GM23338 (cell line): ENCODE data around the gene PPP2R5C. TPM values are rescaled to one million over a fixed set of nuclear protein-coding genes. Genes with fewer than 3 reads are reported as not detected.

Experiments
- ATAC-seq: fragments of 200-7000 bp; cut with Tn5 transposase; 3 replicates; pipeline ENCODE4 v1.9.1; 2020
- DNase-seq: peaks from one replicate; pipeline ENCODE4 v3.0.0-alpha.2; 2015; ENCODE audit warnings: low spot score
- H2AFZ ChIP-seq: fragments of 200-600 bp; sonication (generic); 2 replicates; pipeline ENCODE4 v1.8.0; 2016; ENCODE audit warnings: antibody characterized with exemption, mild to moderate bottlenecking, moderate library complexity
- H3F3A ChIP-seq: fragments of 200-600 bp; sonication (generic); replicated peaks from 2 replicates; pipeline ENCODE4 v1.8.0; 2017; ENCODE audit warnings: antibody characterized with exemption, mixed run types, low read depth
- H3K27ac ChIP-seq: fragments of 200-600 bp; sonication (generic); 2 replicates; pipeline ENCODE4 v1.6.1; 2016; ENCODE audit warnings: low read depth
- H3K27me3 ChIP-seq: fragments of 200-600 bp; sonication (generic); 2 replicates; pipeline ENCODE4 v1.8.0; 2016; ENCODE audit warnings: mild to moderate bottlenecking, mixed run types, moderate library complexity; ENCODE audit not compliant: insufficient read depth
- H3K36me3 ChIP-seq: fragments of 200-600 bp; sonication (generic); 2 replicates; pipeline ENCODE4 v1.8.0; 2016; ENCODE audit warnings: mild to moderate bottlenecking; ENCODE audit not compliant: insufficient read depth
- H3K4me1 ChIP-seq: fragments of 200-600 bp; sonication (generic); 2 replicates; pipeline ENCODE4 v1.8.0; 2016; ENCODE audit warnings: mild to moderate bottlenecking, moderate library complexity; ENCODE audit not compliant: insufficient read depth
- H3K4me2 ChIP-seq: fragments of 200-600 bp; sonication (generic); 2 replicates; pipeline ENCODE4 v1.7.1; 2017; ENCODE audit warnings: mixed run types
- H3K4me3 ChIP-seq: fragments of 200-600 bp; sonication (generic); 2 replicates; pipeline ENCODE4 v1.6.1; 2016; ENCODE audit warnings: mixed run types
- H3K79me2 ChIP-seq: fragments of 200-600 bp; sonication (generic); replicated peaks from 2 replicates; pipeline ENCODE4 v1.8.0; 2017; ENCODE audit warnings: mild to moderate bottlenecking; ENCODE audit not compliant: insufficient read depth
- H3K9me2 ChIP-seq: fragments of 200-600 bp; sonication (generic); 2 replicates; pipeline ENCODE4 v1.8.0; 2017; ENCODE audit not compliant: insufficient read depth
- H4K20me1 ChIP-seq: fragments of 200-600 bp; sonication (generic); replicated peaks from 2 replicates; pipeline ENCODE4 v1.8.0; 2017; ENCODE audit warnings: mild to moderate bottlenecking; ENCODE audit not compliant: insufficient read depth
- H3K27ac Mint-ChIP-seq: 2 replicates; pipeline ENCODE4 v1.8.0; 2020; ENCODE audit warnings: inconsistent platforms, mild to moderate bottlenecking, moderate library complexity, mixed read lengths
- H3K27me3 Mint-ChIP-seq: 3 replicates; pipeline ENCODE4 v1.8.0; 2022; ENCODE audit warnings: low read depth, mild to moderate bottlenecking, moderate library complexity, mixed read lengths, inconsistent platforms; ENCODE audit not compliant: insufficient read depth, poor library complexity
- H3K36me3 Mint-ChIP-seq: 3 replicates; pipeline ENCODE4 v1.8.0; 2021; ENCODE audit warnings: low read depth, mild to moderate bottlenecking, inconsistent platforms, moderate library complexity, mixed read lengths
- H3K4me1 Mint-ChIP-seq: 3 replicates; pipeline ENCODE4 v1.8.0; 2020; ENCODE audit warnings: mild to moderate bottlenecking, inconsistent platforms, mixed read lengths
- H3K4me3 Mint-ChIP-seq: 3 replicates; pipeline ENCODE4 v1.8.0; 2021; ENCODE audit warnings: moderate library complexity, mild to moderate bottlenecking, inconsistent platforms, mixed read lengths
- H3K9me3 Mint-ChIP-seq: 3 replicates; pipeline ENCODE4 v1.8.0; 2020; ENCODE audit warnings: moderate library complexity, mild to moderate bottlenecking, inconsistent platforms, mixed read lengths
- EZH2phosphoT487 ChIP-seq: fragments of 200-600 bp; sonication (generic); IDR thresholded peaks from one replicate; pipeline ENCODE4 v1.8.1; 2018; ENCODE audit warnings: antibody characterized with exemption; ENCODE audit not compliant: unreplicated experiment
- JUNB ChIP-seq: IDR thresholded peaks from one replicate; pipeline ENCODE4 v1.6.1; 2016; ENCODE audit warnings: antibody characterized with exemption; ENCODE audit not compliant: unreplicated experiment
- NANOG ChIP-seq: IDR thresholded peaks from 2 replicates; pipeline ENCODE4 v1.6.1; 2016; ENCODE audit warnings: antibody characterized with exemption, borderline replicate concordance
- polyA plus RNA-seq: library from polyadenylated mRNA; unstranded; fragments of >200 nt; fragmentation: Nextera tagmentation; extraction: Ambion mirVana; gene quantifications from 2 replicates; pipeline ENCODE4 v1.2.1, GENCODE V29; 2016
- total RNA-seq: library from RNA; depleted of rRNA; stranded (reverse); fragments of >200 nt; shearing (Covaris generic); gene quantifications from 2 replicates; pipeline ENCODE4 v1.2.3, GENCODE V29; 2014
- TF ChIP-seq, protein P1 (sequence below): fragments of 250-450 bp; sonication (Bioruptor Pico); IDR thresholded peaks from 2 replicates; pipeline ENCODE4 v1.5.0; 2020; ENCODE audit warnings: mild to moderate bottlenecking, moderate library complexity
- TF ChIP-seq, protein P2 (sequence below): IDR thresholded peaks from 2 replicates; pipeline ENCODE4 v1.6.1; 2016; ENCODE audit warnings: antibody characterized with exemption
- TF ChIP-seq, protein P3 (sequence below): IDR thresholded peaks from one replicate; pipeline ENCODE4 v1.6.1; 2018; ENCODE audit warnings: antibody characterized with exemption; ENCODE audit not compliant: unreplicated experiment

The PPP2R5C gene
- total and polyA plus RNA-seq, 2 experiments from 2014 or later = 75.4 to 79.7 TPM

DNA sequence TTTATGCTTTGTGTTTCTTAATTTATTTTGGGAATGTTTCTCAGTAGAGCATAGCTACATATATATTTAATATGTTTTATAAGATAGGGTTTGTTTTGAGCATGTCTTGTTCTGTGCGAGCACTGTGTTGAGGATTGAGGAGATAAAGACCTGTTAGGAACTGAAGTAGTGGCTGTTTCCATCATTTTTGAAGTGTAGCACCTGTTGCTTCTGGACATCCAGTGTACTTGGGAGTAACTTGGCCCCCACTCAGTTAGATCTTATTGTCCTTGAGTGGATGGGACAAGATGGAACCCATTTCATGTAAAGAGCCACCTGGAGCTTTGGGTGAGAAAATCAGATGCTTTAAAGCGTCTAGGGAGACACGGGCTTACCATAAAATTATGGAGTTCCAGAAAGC is 8.7 kb downstream of the PPP2R5C start:
- ATAC-seq = no peak
- TF ChIP-seq, protein P1, sequence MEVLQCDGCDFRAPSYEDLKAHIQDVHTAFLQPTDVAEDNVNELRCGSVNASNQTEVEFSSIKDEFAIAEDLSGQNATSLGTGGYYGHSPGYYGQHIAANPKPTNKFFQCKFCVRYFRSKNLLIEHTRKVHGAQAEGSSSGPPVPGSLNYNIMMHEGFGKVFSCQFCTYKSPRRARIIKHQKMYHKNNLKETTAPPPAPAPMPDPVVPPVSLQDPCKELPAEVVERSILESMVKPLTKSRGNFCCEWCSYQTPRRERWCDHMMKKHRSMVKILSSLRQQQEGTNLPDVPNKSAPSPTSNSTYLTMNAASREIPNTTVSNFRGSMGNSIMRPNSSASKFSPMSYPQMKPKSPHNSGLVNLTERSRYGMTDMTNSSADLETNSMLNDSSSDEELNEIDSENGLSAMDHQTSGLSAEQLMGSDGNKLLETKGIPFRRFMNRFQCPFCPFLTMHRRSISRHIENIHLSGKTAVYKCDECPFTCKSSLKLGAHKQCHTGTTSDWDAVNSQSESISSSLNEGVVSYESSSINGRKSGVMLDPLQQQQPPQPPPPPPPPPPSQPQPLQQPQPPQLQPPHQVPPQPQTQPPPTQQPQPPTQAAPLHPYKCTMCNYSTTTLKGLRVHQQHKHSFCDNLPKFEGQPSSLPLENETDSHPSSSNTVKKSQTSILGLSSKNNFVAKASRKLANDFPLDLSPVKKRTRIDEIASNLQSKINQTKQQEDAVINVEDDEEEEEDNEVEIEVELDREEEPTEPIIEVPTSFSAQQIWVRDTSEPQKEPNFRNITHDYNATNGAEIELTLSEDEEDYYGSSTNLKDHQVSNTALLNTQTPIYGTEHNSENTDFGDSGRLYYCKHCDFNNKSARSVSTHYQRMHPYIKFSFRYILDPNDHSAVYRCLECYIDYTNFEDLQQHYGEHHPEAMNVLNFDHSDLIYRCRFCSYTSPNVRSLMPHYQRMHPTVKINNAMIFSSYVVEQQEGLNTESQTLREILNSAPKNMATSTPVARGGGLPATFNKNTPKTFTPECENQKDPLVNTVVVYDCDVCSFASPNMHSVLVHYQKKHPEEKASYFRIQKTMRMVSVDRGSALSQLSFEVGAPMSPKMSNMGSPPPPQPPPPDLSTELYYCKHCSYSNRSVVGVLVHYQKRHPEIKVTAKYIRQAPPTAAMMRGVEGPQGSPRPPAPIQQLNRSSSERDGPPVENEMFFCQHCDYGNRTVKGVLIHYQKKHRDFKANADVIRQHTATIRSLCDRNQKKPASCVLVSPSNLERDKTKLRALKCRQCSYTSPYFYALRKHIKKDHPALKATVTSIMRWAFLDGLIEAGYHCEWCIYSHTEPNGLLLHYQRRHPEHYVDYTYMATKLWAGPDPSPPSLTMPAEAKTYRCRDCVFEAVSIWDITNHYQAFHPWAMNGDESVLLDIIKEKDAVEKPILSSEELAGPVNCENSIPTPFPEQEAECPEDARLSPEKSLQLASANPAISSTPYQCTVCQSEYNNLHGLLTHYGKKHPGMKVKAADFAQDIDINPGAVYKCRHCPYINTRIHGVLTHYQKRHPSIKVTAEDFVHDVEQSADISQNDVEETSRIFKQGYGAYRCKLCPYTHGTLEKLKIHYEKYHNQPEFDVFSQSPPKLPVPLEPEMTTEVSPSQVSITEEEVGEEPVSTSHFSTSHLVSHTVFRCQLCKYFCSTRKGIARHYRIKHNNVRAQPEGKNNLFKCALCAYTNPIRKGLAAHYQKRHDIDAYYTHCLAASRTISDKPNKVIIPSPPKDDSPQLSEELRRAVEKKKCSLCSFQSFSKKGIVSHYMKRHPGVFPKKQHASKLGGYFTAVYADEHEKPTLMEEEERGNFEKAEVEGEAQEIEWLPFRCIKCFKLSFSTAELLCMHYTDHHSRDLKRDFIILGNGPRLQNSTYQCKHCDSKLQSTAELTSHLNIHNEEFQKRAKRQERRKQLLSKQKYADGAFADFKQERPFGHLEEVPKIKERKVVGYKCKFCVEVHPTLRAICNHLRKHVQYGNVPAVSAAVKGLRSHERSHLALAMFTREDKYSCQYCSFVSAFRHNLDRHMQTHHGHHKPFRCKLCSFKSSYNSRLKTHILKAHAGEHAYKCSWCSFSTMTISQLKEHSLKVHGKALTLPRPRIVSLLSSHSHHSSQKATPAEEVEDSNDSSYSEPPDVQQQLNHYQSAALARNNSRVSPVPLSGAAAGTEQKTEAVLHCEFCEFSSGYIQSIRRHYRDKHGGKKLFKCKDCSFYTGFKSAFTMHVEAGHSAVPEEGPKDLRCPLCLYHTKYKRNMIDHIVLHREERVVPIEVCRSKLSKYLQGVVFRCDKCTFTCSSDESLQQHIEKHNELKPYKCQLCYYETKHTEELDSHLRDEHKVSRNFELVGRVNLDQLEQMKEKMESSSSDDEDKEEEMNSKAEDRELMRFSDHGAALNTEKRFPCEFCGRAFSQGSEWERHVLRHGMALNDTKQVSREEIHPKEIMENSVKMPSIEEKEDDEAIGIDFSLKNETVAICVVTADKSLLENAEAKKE (CRISPR knock-in tag) = no peak
- H3K27me3 Mint-ChIP-seq = peaks cover 6% of the 10 kb centered on the region
- Histone ChIP-seq H4K20me1 (peaks cover 22% of the 10 kb centered on the region; the same call in 1 of the 2 replicates), H3K4me1 (no peaks in the 10 kb centered on the region), H3K27ac (no peak overlapping the region), H3K4me2 (no peak overlapping the region), H3K27me3 (no peaks in the 10 kb centered on the region), H3K4me3 (no peak overlapping the region), H3K36me3 (no peaks in the 10 kb centered on the region), H3F3A (no peaks in the 10 kb centered on the region), H3K79me2 (no peaks in the 10 kb centered on the region), H2AFZ (no peak overlapping the region), H3K9me2 (no peaks in the 10 kb centered on the region)
- H3K9me3 Mint-ChIP-seq = no peaks in the 10 kb centered on the region
- H3K4me3 Mint-ChIP-seq = no peak overlapping the region
- H3K36me3 Mint-ChIP-seq = no peaks in the 10 kb centered on the region
- H3K27ac Mint-ChIP-seq = no peak overlapping the region
- no peak for DNase-seq
- H3K4me1 Mint-ChIP-seq = no peaks in the 10 kb centered on the region; the same call in 2 of the 3 replicates

DNA sequence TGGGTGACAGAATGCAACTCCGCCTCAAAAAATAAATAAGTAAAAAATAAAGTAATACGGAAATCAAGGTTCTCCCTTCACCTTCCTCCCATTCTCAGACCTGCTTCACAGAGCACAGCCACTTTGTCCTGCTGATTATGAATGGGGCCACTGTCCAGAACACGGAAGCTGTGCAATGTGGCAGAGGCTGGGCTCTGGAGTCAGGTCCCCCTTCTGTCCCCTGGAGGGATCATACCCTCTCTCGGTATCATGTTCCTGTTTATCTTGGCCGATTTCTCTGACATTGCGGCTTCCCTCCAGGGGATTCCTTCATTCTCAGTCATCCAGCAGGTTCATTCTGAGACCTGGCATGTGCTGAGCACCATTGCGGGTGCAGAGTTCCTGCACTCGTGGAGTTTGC is 11.3 kb downstream of the PPP2R5C start:
- Histone ChIP-seq H3K9me2 (no peaks in the 10 kb centered on the region), H4K20me1 (peaks cover 22% of the 10 kb centered on the region; the same call in 1 of the 2 replicates), H3K27ac (no peak overlapping the region), H3K4me2 (no peak overlapping the region), H3K27me3 (no peaks in the 10 kb centered on the region), H3K79me2 (no peaks in the 10 kb centered on the region; the same call in 1 of the 2 replicates), H3F3A (no peaks in the 10 kb centered on the region), H3K4me3 (no peak overlapping the region), H3K4me1 (no peaks in the 10 kb centered on the region), H3K36me3 (no peaks in the 10 kb centered on the region), H2AFZ (no peak overlapping the region)
- Mint-ChIP-seq H3K36me3 (no peaks in the 10 kb centered on the region), H3K4me3 (no peak overlapping the region), H3K4me1 (peaks cover 3% of the 10 kb centered on the region), H3K9me3 (no peaks in the 10 kb centered on the region), H3K27ac (no peak overlapping the region), H3K27me3 (peaks cover 5% of the 10 kb centered on the region)
- ATAC-seq = no peak
- DNase-seq = no peak
- TF ChIP-seq, protein P2, sequence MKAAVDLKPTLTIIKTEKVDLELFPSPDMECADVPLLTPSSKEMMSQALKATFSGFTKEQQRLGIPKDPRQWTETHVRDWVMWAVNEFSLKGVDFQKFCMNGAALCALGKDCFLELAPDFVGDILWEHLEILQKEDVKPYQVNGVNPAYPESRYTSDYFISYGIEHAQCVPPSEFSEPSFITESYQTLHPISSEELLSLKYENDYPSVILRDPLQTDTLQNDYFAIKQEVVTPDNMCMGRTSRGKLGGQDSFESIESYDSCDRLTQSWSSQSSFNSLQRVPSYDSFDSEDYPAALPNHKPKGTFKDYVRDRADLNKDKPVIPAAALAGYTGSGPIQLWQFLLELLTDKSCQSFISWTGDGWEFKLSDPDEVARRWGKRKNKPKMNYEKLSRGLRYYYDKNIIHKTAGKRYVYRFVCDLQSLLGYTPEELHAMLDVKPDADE = no peak
- TF ChIP-seq EZH2phosphoT487 = no peak
- TF ChIP-seq, protein P3, sequence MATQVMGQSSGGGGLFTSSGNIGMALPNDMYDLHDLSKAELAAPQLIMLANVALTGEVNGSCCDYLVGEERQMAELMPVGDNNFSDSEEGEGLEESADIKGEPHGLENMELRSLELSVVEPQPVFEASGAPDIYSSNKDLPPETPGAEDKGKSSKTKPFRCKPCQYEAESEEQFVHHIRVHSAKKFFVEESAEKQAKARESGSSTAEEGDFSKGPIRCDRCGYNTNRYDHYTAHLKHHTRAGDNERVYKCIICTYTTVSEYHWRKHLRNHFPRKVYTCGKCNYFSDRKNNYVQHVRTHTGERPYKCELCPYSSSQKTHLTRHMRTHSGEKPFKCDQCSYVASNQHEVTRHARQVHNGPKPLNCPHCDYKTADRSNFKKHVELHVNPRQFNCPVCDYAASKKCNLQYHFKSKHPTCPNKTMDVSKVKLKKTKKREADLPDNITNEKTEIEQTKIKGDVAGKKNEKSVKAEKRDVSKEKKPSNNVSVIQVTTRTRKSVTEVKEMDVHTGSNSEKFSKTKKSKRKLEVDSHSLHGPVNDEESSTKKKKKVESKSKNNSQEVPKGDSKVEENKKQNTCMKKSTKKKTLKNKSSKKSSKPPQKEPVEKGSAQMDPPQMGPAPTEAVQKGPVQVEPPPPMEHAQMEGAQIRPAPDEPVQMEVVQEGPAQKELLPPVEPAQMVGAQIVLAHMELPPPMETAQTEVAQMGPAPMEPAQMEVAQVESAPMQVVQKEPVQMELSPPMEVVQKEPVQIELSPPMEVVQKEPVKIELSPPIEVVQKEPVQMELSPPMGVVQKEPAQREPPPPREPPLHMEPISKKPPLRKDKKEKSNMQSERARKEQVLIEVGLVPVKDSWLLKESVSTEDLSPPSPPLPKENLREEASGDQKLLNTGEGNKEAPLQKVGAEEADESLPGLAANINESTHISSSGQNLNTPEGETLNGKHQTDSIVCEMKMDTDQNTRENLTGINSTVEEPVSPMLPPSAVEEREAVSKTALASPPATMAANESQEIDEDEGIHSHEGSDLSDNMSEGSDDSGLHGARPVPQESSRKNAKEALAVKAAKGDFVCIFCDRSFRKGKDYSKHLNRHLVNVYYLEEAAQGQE = no peak
- TF ChIP-seq JUNB = no peak
- TF ChIP-seq NANOG = no peak
